Measurements from ENCODE around the gene NEGR1. TPM values are rescaled to one million over a fixed set of nuclear protein-coding genes. Genes with fewer than 3 reads are reported as not detected.
A peak's percentile ranks its signal among the peaks of the same experiment; 100 is the strongest.

NEGR1 gene
- total RNA-seq, 1 experiment from 2014 or later, result 2.1 TPM

DNA sequence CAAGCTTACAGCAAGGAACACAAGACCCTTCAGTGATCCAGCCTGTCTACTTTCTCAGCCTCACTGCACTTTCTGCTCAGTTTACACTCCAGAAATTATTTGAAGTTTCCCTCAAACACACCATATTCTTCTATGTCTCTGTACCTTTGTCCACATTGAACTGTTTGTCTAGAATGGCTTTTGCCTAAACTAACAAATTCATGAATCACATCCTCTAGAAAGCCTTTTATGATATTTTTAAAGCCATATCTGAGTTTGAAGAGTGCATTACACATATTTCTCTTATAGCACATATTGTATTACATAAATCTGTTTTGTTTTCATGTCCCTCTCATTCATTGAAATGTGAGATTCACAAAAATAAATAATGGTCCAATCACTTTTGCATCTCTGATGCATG lies 755.5 kb downstream of the NEGR1 start:
- H3K4me3 ChIP-seq (ENCODE audit: insufficient read depth, low read depth, low read length), result no peak overlapping the region
- H3K36me3 ChIP-seq (replicated peaks; ENCODE audit: control insufficient read depth, insufficient read depth, low read length), result no peaks in the 10 kb centered on the region
- DNase-seq, result no peak
- H3K27me3 ChIP-seq (ENCODE audit: control insufficient read depth, insufficient read depth, low read length), result no peaks in the 10 kb centered on the region

DNA sequence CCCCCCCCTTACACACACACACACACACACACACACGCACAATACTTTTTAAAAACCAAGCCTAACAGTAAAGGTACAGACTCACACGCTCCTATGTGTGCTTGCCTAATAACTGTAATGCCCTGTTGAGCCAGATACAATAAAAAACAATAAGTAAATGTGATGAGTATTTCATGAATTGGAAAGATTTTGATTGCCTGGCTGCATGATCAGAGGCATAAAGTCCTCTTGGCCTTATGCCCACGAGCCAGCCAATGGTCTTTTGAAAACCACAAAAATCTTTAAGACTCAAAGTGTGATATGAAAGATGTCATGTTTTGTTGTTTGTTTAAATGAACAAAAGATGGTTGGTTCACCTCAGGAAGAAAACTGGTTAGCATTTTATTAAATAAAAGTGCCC lies 759.6 kb downstream of the NEGR1 start:
- Histone ChIP-seq H3K4me3 (ENCODE audit: insufficient read depth, low read depth, low read length) (no peak overlapping the region), H3K36me3 (replicated peaks; ENCODE audit: control insufficient read depth, insufficient read depth, low read length) (no peaks in the 10 kb centered on the region), H3K27me3 (ENCODE audit: control insufficient read depth, insufficient read depth, low read length) (no peaks in the 10 kb centered on the region)
- no peak for DNase-seq

GRCh38 chr1:71521655-71522264 lies 760.6 kb downstream of the NEGR1 start:
- no peaks in the 10 kb centered on the region for H3K27me3 ChIP-seq (ENCODE audit: control insufficient read depth, insufficient read depth, low read length)
- DNase-seq, result peak; percentile 12
- no peaks in the 10 kb centered on the region for H3K36me3 ChIP-seq (replicated peaks; ENCODE audit: control insufficient read depth, insufficient read depth, low read length)
- H3K4me3 ChIP-seq (ENCODE audit: insufficient read depth, low read depth, low read length), result no peak overlapping the region

DNA sequence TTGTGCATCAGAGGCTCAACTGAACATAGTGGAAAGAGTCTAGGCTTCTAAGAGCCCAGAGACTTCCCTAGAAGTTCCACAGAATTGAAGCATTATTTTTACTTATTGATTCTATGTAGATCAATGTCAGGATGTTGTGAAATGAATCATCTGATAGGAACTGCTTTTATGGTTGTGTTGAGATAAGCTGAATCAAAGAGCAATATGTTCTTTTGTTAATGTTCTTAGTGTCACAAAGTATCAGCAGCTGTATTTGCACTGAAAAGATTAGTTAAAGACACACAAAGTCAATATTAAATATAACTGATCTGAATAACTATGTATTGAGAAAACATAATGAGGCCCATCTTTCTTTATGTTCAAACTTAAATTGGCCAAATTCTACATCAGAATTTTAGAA lies 770.8 kb downstream of the NEGR1 start:
- H3K4me3 ChIP-seq (ENCODE audit: insufficient read depth, low read depth, low read length), result no peak overlapping the region
- H3K36me3 ChIP-seq (replicated peaks; ENCODE audit: control insufficient read depth, insufficient read depth, low read length), result no peaks in the 10 kb centered on the region
- H3K27me3 ChIP-seq (ENCODE audit: control insufficient read depth, insufficient read depth, low read length), result no peaks in the 10 kb centered on the region
- DNase-seq, result no peak

DNA sequence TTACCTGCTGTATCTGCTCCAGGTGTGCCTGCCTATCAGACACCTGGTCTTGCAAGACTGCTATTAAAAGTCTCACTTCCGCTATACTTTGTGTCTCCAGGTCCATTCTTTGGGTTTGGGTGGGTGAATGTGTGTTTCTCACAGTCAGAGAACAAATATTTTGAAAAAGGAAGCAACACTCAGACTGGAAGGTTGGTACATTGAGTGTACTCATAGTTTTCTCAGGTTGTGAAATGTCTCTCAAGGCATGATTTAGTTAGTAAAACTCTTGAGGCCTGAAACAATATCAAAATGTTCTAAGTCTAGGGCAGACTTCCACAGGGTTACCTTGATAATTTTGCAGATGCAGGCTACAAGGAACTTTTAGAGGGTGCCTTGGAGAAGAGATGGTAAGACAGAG lies 771.6 kb downstream of the NEGR1 start:
- no peak for DNase-seq
- Histone ChIP-seq H3K36me3 (replicated peaks; ENCODE audit: control insufficient read depth, insufficient read depth, low read length) (no peaks in the 10 kb centered on the region), H3K4me3 (ENCODE audit: insufficient read depth, low read depth, low read length) (no peak overlapping the region), H3K27me3 (ENCODE audit: control insufficient read depth, insufficient read depth, low read length) (no peaks in the 10 kb centered on the region)

DNA sequence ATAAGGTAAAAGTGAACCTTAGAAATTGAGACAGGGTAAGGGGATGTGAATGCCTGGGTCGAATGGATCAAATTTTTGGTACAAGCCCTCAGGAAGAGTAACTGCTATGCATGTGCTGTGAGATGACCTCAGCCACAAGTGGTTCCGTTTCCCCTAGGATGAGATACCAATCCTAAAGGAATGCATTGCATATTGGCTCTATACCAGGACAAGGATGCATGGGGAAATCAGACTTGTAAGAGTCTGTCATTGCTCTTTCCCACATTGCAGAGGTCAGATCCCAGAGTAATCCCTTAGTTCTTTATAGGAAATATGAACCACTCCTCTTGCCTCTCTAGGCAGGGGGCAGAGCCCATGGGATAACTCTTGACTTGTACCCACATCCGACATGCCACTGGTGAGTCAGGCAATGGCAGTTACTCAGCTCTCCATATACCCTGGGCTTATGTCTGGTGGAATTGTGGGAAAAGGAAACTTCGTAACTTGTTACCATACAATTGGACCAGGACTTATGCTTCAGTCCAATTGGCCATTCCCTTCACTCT lies 773.2 kb downstream of the NEGR1 start:
- Histone ChIP-seq H3K27me3 (ENCODE audit: control insufficient read depth, insufficient read depth, low read length) (no peaks in the 10 kb centered on the region), H3K36me3 (replicated peaks; ENCODE audit: control insufficient read depth, insufficient read depth, low read length) (no peaks in the 10 kb centered on the region), H3K4me3 (ENCODE audit: insufficient read depth, low read depth, low read length) (no peak overlapping the region)
- no peak for DNase-seq

DNA sequence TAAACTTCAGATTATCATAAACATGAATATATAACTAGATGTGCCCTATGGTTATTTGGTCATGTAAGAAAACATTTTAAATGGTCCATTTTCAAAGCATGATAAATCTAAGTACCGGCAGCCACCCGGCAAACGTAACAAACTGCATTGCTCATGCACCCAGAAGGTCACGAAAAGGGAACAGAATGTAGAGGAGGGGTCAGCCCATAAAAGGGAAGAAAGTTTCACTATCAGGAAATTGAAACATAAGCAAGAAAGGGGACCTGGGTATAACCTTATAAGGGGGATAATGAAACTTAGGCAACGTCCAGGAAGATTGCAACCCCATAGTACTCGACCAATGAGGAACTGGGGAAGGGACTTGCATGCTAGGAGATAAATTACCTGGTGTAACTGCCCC lies 780.3 kb downstream of the NEGR1 start:
- no peak for DNase-seq
- H3K36me3 ChIP-seq (replicated peaks; ENCODE audit: control insufficient read depth, insufficient read depth, low read length), result no peaks in the 10 kb centered on the region

GRCh38 chr1:71498542-71498941 lies 783.8 kb downstream of the NEGR1 start:
- no peak for DNase-seq
- Histone ChIP-seq H3K4me3 (ENCODE audit: insufficient read depth, low read depth, low read length) (no peak overlapping the region), H3K36me3 (replicated peaks; ENCODE audit: control insufficient read depth, insufficient read depth, low read length) (no peaks in the 10 kb centered on the region), H3K27me3 (ENCODE audit: control insufficient read depth, insufficient read depth, low read length) (no peaks in the 10 kb centered on the region)

More for the DNA sequence above, 780.3 kb downstream of the NEGR1 start:
- Histone ChIP-seq H3K4me3 (ENCODE audit: insufficient read depth, low read depth, low read length) (no peak overlapping the region), H3K27me3 (ENCODE audit: control insufficient read depth, insufficient read depth, low read length) (no peaks in the 10 kb centered on the region)

DNA sequence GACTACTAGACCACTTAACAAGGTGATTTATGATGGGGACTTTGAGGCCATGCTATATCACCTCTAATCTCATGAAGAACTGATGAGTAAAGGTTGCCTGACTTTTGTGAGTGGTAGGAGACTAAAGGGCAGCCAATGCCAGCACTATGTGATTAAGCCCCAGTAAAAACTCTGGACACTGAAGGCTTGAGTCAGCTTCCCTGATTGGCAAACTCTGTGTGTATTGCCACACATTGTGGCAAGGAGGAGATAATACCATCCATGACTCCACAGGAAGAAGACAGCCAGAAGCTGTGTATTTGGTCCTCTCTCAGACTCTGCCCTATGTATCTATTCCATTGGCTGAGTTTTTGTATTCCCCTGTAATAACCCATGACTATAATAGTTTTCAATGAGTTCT lies 788.2 kb downstream of the NEGR1 start:
- DNase-seq, result no peak
- Histone ChIP-seq H3K4me3 (ENCODE audit: insufficient read depth, low read depth, low read length) (no peak overlapping the region), H3K27me3 (ENCODE audit: control insufficient read depth, insufficient read depth, low read length) (no peaks in the 10 kb centered on the region), H3K36me3 (replicated peaks; ENCODE audit: control insufficient read depth, insufficient read depth, low read length) (no peaks in the 10 kb centered on the region)

DNA sequence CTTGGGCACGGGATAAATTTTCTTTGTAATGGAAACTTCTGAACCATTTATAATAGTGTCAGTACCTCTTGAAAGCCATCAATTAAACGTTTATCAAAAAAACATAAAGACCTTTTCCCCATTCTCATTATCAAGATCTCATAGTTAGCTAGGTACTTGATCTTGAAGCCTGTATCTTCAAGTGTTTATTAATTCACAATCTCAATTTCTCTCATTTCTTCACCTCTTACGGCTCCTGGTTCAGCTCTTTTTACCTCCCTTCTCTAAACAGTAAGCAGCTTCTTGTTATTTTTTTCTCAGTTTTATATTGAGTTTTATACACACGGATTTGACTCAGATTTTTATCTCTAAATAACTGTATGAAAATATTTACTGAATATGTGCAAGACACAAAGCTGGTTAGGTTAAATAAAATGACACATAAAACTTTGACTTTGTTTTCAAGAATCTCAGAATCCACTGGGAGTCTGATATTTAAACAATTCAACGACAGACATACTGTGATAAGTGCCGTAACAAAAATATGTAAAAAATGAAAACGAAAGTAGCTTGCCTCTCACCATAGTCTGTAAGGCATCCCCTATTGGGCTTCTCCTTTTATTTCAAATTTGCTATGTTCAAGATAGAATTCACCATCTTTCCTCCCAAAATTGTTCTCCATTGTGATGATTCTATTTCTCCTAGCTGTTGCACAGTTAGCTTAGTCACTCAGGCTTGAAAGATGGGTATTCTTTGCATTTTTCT lies 789.9 kb downstream of the NEGR1 start:
- Histone ChIP-seq H3K27me3 (ENCODE audit: control insufficient read depth, insufficient read depth, low read length) (no peaks in the 10 kb centered on the region), H3K36me3 (replicated peaks; ENCODE audit: control insufficient read depth, insufficient read depth, low read length) (no peaks in the 10 kb centered on the region), H3K4me3 (ENCODE audit: insufficient read depth, low read depth, low read length) (no peak overlapping the region)
- no peak for DNase-seq

DNA sequence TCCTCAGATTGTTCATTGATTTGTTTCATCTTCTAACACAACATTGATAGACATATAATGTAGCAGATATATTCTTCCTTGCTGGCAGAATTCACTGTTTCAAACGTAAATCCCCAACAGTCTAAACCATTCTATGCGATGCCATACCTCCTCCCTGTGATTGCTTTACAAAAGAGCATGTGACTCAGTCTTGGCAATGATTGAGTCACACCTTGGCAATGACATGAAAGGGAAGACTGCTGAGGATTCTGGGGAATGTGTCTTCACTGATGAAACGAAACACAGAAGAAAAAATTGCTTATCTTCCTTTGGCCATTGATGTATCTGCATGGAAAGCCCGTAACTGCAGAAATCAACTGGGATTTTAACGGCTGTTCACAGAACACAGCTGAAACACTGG lies 791.9 kb downstream of the NEGR1 start:
- no peak for DNase-seq
- no peaks in the 10 kb centered on the region for H3K36me3 ChIP-seq (replicated peaks; ENCODE audit: control insufficient read depth, insufficient read depth, low read length)
- H3K27me3 ChIP-seq (ENCODE audit: control insufficient read depth, insufficient read depth, low read length), result no peaks in the 10 kb centered on the region
- no peak overlapping the region for H3K4me3 ChIP-seq (ENCODE audit: insufficient read depth, low read depth, low read length)

- DNase-seq, result no peak
- no peaks in the 10 kb centered on the region for H3K27me3 ChIP-seq (ENCODE audit: control insufficient read depth, insufficient read depth, low read length)
- H3K4me3 ChIP-seq (ENCODE audit: insufficient read depth, low read depth, low read length), result no peak overlapping the region
- no peaks in the 10 kb centered on the region for H3K36me3 ChIP-seq (replicated peaks; ENCODE audit: control insufficient read depth, insufficient read depth, low read length)
These were observed 793.6 kb downstream of the NEGR1 start for GRCh38 chr1:71488555-71489252.

DNA sequence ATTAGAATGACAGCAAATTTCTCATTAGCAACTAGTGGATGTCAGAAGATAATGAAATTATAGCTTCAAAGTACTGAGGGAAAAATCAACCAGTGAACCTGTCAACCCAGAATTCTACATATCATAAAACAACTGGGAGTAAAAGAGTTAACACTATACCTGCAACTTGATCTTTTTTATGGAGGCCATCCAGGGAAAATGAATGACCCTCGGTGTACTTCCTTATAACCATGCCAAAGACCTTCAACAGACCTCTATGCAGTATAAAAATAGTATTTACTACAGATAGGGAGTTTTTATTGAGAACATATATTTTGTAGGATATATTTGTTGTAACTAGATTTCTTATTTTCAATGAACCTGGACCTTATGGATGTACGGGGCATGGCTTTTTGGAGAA lies 809.0 kb downstream of the NEGR1 start:
- Histone ChIP-seq H3K4me3 (ENCODE audit: insufficient read depth, low read depth, low read length) (no peak overlapping the region), H3K36me3 (replicated peaks; ENCODE audit: control insufficient read depth, insufficient read depth, low read length) (no peaks in the 10 kb centered on the region), H3K27me3 (ENCODE audit: control insufficient read depth, insufficient read depth, low read length) (no peaks in the 10 kb centered on the region)
- DNase-seq, result no peak

DNA sequence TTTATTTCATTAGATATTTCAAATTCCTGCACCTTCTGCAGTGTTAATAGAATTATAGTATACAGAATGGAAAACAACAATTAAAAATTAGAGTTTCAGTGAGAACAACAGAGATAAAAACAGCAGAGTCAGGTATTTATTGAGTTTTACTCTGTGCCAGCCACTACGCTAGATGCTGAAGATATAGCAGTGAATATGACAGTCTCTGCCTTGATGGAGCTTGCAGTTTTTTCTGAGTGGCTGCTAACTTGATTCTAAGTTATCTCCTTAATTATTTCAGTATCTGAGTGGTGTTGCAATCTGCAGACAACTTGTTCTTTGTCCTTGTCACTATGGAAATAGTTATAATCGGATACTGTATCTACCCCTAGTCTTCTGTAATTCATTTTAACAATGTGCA lies 817.2 kb downstream of the NEGR1 start:
- no peak for DNase-seq
- no peaks in the 10 kb centered on the region for H3K27me3 ChIP-seq (ENCODE audit: control insufficient read depth, insufficient read depth, low read length)
- no peak overlapping the region for H3K4me3 ChIP-seq (ENCODE audit: insufficient read depth, low read depth, low read length)
- H3K36me3 ChIP-seq (replicated peaks; ENCODE audit: control insufficient read depth, insufficient read depth, low read length), result no peaks in the 10 kb centered on the region

DNA sequence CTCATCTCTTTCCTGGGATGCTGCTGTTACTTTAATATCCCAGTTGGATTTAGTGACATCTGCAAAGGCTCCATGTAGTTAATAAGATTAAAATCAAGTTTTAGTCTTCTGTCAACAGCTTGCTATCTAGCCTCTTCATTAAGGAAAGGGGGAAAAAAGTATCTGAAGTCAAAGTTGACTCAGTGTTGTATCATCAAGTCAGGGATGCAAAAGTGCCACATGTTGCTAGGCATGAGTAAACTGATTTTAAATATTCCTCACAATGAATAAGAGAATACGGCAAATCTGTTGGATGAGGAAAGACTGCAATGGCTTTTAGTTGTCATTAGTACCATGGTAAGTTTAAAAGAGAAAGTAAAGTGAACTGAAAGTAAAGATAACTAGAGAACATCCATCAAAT lies 818.3 kb downstream of the NEGR1 start:
- no peak for DNase-seq
- H3K36me3 ChIP-seq (replicated peaks; ENCODE audit: control insufficient read depth, insufficient read depth, low read length), result no peaks in the 10 kb centered on the region
- H3K27me3 ChIP-seq (ENCODE audit: control insufficient read depth, insufficient read depth, low read length), result no peaks in the 10 kb centered on the region
- H3K4me3 ChIP-seq (ENCODE audit: insufficient read depth, low read depth, low read length), result no peak overlapping the region
